Activated CD4-positive, alpha-beta T cell treated with anti-CD3 and anti-CD28 coated beads for 48 hours (primary cell): ENCODE data around the gene BRD2.
A peak's percentile ranks its signal among the peaks of the same experiment; 100 is the strongest.

Experiments used
- DNase-seq: peaks from one replicate; pipeline ENCODE4 v3.0.0-alpha.2; 2020

Gene BRD2

GRCh38 chr6:32950010-32950409 is 18.4 kb upstream of the BRD2 start:
- DNase-seq = no peak

GRCh38 chr6:32950449-32950848 is 17.9 kb upstream of the BRD2 start:
- DNase-seq = no peak

- DNase-seq = peak; percentile 76
These were observed 15.3 kb upstream of the BRD2 start, which contains the start of gene HLA-DMA for GRCh38 chr6:32952817-32953739. Gene HLA-DMA (minus strand): TSS chr6:32953097. CDS start chr6:32953036, 61 bp downstream.

- no peak for DNase-seq
These were observed 14.6 kb upstream of the BRD2 start for GRCh38 chr6:32953775-32954174.

DNA sequence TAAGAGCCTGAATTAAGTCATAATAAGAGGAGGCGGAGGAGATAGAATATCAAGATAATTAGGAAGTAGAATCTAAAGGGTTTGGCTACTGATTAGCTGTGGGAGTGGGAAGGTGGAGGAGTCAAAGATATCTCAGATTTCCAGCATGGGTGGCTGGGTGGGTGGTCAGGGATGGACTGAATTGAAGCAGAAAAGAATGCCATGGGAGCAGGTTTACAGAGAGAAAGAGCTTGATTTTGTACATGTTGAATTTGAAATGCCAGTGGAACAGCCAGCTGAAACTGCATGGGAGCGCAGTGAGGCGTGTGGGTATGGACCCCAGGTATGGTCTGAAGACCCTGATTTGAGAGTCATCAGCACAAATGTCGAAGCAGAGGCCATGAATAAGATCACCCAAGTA is 14.1 kb upstream of the BRD2 start:
- DNase-seq = no peak

GRCh38 chr6:32954986-32955802 is 13.2 kb upstream of the BRD2 start:
- DNase-seq = peak; percentile 48

DNA sequence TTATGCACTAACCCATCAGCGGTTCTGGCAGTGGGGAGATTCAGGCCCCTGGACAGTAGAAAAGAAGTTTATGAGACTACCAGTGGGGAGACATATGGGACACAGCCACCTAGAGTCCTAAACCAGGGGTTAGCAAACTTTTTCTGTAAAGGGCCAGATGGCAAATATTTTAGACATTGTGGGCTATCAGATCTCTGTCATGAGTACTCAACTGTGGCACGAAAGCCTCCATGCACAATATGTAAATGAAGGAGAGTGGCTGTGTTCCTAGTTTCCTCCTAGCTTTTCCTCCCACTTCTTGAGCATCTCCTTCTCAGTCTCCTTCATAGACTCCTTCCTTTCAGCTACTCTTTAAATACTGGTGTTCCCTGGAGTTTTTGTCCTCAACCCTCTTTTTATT is 12.2 kb upstream of the BRD2 start:
- DNase-seq = no peak

DNA sequence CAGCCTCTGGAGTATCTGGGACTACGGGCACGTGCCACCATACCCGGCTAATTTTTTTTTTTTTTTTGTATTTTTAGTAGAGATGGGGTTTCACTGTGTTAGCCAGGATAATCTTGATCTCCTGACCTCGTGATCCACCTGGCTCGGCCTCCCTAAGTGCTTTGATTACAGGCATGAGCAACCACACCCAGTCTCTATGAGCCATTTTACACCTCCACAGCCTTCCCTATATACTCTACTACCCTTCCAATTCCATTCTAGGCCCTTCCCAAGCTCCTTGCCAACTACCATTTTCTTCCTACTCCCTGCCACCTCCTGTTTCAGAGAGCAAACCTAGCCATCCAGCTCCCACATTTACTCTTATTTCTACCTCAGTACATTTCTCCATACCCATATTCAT is 7.8 kb upstream of the BRD2 start:
- no peak for DNase-seq

DNA sequence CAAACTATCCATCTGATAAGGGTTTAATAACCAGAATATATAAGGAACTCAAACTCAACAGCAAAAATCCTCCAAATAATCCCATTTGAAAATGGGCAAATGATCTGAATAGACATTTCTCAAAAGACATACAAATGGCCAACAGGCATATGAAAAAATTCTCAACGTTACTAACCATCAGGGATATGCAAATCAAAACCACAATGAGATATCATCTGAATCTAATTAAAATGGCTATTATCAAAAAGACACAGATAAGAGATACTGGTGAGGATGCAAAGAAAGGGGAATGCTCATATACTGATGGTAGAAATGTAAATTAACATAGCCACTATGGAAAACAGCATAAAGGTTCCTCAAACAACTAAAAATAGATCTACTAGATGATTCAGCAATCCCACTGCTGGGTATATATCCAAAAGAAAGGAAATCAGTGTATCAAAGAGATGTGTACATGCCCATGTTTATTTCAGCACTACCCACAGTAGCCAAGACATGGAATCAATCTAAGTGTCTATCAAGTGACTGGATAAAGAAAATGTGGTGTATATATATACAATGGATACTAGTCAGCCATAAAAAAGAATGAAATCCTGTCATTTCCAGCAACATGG is 6.1 kb upstream of the BRD2 start:
- DNase-seq = no peak

DNA sequence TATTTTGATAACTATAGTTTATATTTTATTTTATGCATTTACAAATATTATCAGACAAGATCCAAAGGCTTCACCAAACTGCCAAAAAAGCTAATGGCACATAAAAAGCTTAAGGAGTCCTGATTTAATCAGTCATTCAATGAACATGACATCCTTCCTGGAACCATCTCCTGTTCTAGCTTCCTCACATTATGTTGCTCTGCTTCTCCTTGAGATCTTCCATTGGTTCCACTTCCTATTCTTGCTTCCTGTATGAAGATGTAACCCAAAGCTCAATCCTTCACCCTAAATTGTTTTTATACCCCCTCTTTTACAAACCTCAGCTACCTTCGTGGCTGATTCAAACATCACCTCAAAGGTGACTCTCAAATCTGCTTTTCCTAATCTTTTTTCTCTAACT is 4.5 kb upstream of the BRD2 start:
- DNase-seq = no peak

- DNase-seq = no peak
These were observed 3.6 kb upstream of the BRD2 start for GRCh38 chr6:32964776-32965175.

DNA sequence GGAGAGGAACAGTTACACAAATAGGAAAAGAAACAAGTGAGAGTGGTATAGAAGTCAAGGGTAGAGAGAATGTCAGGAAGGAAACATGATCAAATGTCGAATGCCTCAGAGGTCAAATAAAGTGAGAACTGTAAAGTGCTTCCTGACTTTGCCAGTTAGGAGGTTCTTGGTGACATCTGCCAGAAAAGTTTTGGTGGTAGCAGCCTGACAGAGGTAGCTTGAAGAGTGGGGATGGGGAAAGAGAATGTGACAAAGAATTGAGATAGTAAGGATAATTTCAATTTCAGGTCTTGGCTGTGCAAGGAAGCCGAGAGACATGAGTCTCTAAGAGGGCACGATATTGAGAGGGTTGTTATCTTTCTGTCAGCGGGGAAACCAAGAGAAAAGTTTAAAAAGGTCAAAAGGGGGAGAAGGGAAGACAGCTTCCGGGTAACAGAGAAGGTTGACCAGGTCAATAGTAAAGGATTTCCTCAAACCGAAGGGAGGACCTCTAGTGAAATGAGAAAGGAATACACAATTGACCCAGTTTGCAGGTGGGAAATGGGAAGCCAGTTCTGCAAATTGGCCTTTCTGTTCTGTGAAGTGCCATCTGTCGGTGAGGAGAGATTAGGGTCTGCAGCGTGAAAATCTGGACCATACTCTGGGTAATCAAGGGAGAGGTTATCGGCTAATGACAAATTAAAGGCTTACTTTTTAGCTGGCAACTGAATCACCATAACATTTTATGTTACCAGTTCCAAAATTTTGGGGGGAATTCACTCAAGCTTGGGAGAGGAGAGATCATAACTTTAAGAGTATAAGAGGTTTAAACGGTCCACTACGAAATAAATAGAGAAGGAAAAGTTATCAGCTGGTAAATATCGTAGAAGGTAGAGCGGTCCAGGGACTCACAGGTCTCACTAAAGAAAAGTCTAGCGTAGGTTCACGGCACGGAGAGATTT is 973 bp upstream of the BRD2 start:
- DNase-seq = no peak

GRCh38 chr6:32968867-32969684 is 682 bp downstream of the BRD2 start:
- DNase-seq = peak; percentile 82

DNA sequence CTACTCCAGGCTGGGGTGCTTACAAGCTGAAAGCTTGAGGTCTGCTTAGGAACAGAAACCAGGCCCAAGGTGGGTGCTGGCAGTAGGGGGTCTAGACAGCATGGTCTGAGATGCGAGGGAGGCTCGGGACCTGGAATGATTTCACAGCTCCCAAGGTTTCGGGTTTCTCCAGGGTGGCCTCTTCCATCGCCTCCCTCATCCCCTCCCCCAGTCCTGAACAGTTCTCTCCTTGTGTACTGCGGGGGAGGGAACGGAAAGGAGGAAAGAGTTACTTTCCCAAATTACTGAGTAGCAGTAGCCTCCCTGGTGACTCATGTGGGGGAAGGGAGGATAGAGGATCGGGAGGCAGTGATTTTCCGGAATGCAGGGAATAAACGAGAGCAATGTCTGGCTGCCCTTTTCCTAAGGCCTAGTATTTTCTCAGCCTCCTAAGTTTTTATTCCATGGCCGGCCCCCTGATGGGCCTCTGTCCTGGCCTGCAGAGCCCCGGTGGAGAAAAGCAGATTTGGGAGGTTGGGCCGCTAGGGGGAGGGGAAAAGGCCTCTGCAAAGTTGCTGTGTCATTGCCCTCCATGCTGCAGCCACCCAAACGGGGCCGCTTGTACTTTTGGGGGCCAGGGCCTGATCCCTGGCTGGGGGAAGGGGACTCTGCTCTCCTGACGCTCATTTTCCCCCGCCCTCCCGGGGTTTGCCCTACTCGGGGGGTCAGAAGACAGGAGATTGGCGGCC is 1.5 kb downstream of the BRD2 start:
- DNase-seq = peak; percentile 88

GRCh38 chr6:32970413-32971241 is 2.2 kb downstream of the BRD2 start:
- peak; percentile 91 for DNase-seq

GRCh38 chr6:32971242-32971580 is 2.8 kb downstream of the BRD2 start:
- no peak for DNase-seq

- peak; percentile 100 for DNase-seq
These were observed 3.4 kb downstream of the BRD2 start for GRCh38 chr6:32971581-32972352.

- peak; percentile 58 for DNase-seq
These were observed 4.2 kb downstream of the BRD2 start for GRCh38 chr6:32972353-32973143.
